GM19468 (cell line): ENCODE measurements around the gene UBIAD1.

Experiments
- ATAC-seq: cut with Tn5 transposase; IDR thresholded peaks from one replicate; pipeline ENCODE4 v1.9.1; 2021; ENCODE audit warnings: mild to moderate bottlenecking, moderate library complexity, moderate number of reproducible peaks; ENCODE audit not compliant: unreplicated experiment; ENCODE audit errors: extremely low read depth

Gene UBIAD1

GRCh38 chr1:11308699-11309224 lies 35.8 kb downstream of the UBIAD1 start:
- no peak for ATAC-seq

GRCh38 chr1:11309385-11309784 lies 36.4 kb downstream of the UBIAD1 start:
- ATAC-seq: no peak

- ATAC-seq: no peak
These were observed 39.1 kb downstream of the UBIAD1 start for GRCh38 chr1:11311816-11312755.

GRCh38 chr1:11314959-11315358 lies 42.0 kb downstream of the UBIAD1 start:
- ATAC-seq: no peak

- ATAC-seq: no peak
These were observed 43.7 kb downstream of the UBIAD1 start for GRCh38 chr1:11316701-11317100.

GRCh38 chr1:11318982-11319381 lies 46.0 kb downstream of the UBIAD1 start:
- no peak for ATAC-seq

GRCh38 chr1:11320153-11320936 lies 47.3 kb downstream of the UBIAD1 start:
- ATAC-seq: no peak

GRCh38 chr1:11321656-11322491 lies 48.9 kb downstream of the UBIAD1 start:
- no peak for ATAC-seq

- no peak for ATAC-seq
These were observed 51.7 kb downstream of the UBIAD1 start for GRCh38 chr1:11324567-11325165.

- no peak for ATAC-seq
These were observed 53.1 kb downstream of the UBIAD1 start for GRCh38 chr1:11326070-11326469.

GRCh38 chr1:11328444-11328843 lies 55.4 kb downstream of the UBIAD1 start:
- no peak for ATAC-seq

- ATAC-seq: no peak
These were observed 57.4 kb downstream of the UBIAD1 start for GRCh38 chr1:11330411-11330810.

- no peak for ATAC-seq
These were observed 58.3 kb downstream of the UBIAD1 start for GRCh38 chr1:11331036-11331944.

- ATAC-seq: no peak
These were observed 59.0 kb downstream of the UBIAD1 start for GRCh38 chr1:11331945-11332546.

- no peak for ATAC-seq
These were observed 60.6 kb downstream of the UBIAD1 start for GRCh38 chr1:11333631-11334030.

- ATAC-seq: no peak
These were observed 61.3 kb downstream of the UBIAD1 start for GRCh38 chr1:11334261-11334804.

GRCh38 chr1:11334821-11335220 lies 61.8 kb downstream of the UBIAD1 start:
- ATAC-seq: no peak
